HAP-1 (cell line): ENCODE data around the gene PIP5K1A.
"Not testable (repeated sequence)": the region's sequence is repeated elsewhere in the genome, so short reads cannot be mapped to it uniquely, and the experiment has no call there.

Source experiments
- DNase-seq, 2 experiments: peaks; one replicate each; pipeline ENCODE4 v3.0.0-alpha.2; 2016 to 2020; ENCODE audit warnings: low spot score in 2 of 2
- H3K27me3 ChIP-seq: fragments of 250-450 bp; sonication (Bioruptor Pico); 2 replicates; pipeline ENCODE4 v1.5.1; 2020; ENCODE audit warnings: low read depth, mild to moderate bottlenecking, moderate library complexity
- H3K36me3 ChIP-seq: fragments of 250-450 bp; sonication (Bioruptor Pico); replicated peaks from 2 replicates; pipeline ENCODE4 v1.5.1; 2020; ENCODE audit warnings: mild to moderate bottlenecking
- H3K4me1 ChIP-seq: fragments of 250-450 bp; sonication (Bioruptor Pico); 2 replicates; pipeline ENCODE4 v1.5.1; 2020; ENCODE audit warnings: mild to moderate bottlenecking
- H3K4me3 ChIP-seq: fragments of 250-450 bp; sonication (Bioruptor Pico); 2 replicates; pipeline ENCODE4 v1.5.1; 2020; ENCODE audit warnings: mild to moderate bottlenecking, moderate library complexity
- H3K9me3 ChIP-seq: fragments of 250-450 bp; sonication (Bioruptor Pico); 2 replicates; pipeline ENCODE4 v1.5.1; 2020; ENCODE audit warnings: mild to moderate bottlenecking, moderate library complexity
- in situ Hi-C: fragments of 300-500 bp; cut with MboI; formaldehyde crosslinking; loops from 3 replicates; pipeline ENCODE4 v1.14.3; 2020; ENCODE audit warnings: low sequenced_read_pairs, inconsistent platforms, mixed read lengths

Gene PIP5K1A

DNA sequence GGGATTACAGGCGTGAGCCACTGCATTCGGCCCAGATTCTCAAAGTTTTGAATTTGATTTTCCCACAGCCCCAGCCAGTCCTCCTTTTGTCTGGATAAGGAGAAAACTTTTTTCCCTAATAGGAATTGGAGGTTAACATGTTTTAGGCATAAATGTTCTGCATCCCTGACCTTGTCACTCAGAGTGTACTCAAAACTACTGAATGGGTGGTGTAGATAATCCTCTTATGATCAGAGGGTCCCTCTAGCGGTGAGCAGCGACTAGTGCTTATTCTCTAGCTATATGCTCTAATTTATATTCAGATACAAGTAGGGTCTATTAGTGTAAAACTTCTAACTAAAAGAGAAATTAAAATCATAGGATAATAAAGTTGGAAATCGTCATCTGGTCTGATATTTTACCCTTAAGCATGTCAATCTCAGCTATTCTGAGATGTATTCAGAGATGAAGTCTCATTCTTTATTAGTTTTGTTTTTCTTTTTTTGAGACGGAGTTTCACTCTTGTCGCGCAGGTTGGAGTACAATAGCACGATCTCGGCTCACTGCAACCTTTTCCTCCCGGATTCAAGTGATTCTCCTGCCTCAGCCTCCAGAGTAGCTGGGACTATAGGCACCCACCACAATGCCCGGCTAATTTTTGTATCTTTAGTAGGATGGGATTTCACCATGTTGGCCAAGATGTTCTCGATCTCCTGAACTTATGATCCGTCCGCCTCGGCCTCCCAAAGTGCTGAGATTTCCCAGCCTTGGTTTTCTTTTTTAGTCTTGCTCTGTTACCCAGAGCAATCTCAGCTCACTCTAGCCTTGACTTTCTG, 53.5 kb downstream of the PIP5K1A start:
- in situ Hi-C loops: no loop called here
- no peaks in the 10 kb centered on the region for H3K27me3 ChIP-seq
- peak; percentile 77 to 96 for DNase-seq
- peaks cover 4% of the 10 kb centered on the region for H3K4me1 ChIP-seq
- H3K36me3 ChIP-seq: peaks cover 27% of the 10 kb centered on the region
- H3K4me3 ChIP-seq: no peak overlapping the region
- H3K9me3 ChIP-seq: no peaks in the 10 kb centered on the region

- Histone ChIP-seq H3K9me3 (no peaks in the 10 kb centered on the region), H3K27me3 (no peaks in the 10 kb centered on the region), H3K36me3 (peaks cover 8% of the 10 kb centered on the region), H3K4me3 (peak within 1 kb of the TSS; percentile 92), H3K4me1 (peaks cover 4% of the 10 kb centered on the region)
- DNase-seq: peak; percentile 94 to 96
- in situ Hi-C loops: no loop called here
These were observed 56.2 kb downstream of the PIP5K1A start, which contains the start of gene PSMD4 for GRCh38 chr1:151254217-151255213. Gene PSMD4 (plus strand): TSS chr1:151254734. CDS start chr1:151254783, 49 bp downstream.

DNA sequence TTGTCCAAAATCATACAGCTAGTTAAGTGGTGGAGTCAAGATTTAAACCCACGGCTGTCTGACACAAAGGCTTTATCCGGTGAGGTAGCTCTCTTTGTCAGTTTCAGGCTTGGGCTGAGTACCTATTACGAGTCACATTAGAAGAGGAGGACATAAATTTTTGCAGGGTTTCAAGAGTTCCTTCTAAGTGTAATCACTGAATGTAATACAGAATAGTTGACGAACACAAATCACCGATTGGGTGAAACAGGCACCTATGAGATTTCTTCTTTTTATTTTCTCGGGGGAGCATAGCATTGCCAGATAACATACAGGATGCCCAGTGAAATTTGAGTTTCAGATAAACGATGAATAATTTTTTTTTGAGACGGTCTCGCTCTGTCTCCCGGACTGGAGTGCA, 57.0 kb downstream of the PIP5K1A start:
- no peak for DNase-seq
- Histone ChIP-seq H3K9me3 (no peaks in the 10 kb centered on the region), H3K27me3 (no peaks in the 10 kb centered on the region), H3K4me3 (peak overlapping the region; percentile 92), H3K4me1 (peaks cover 4% of the 10 kb centered on the region), H3K36me3 (peaks cover 3% of the 10 kb centered on the region; the same call in 1 of the 2 replicates)
- in situ Hi-C loops: no loop called here

DNA sequence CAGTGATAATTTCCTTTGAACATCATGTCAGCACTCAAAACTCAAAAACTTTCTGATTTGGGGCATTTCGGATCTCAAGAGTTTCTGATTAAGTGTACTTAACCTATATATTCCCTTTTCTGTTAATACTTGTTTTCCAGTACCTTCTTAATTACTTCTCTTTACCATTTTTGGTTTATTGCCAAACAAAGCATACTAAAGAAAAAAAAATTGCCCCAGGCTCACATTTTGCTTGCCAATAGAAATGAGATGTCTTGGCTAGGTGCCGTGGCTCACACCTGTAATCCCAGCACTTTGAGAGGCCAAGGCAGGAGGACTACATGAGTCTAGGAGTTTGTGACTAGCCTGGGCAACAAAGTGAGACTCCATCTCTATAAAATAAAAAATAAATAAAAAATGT, 61.0 kb downstream of the PIP5K1A start:
- H3K4me3 ChIP-seq: no peak overlapping the region
- in situ Hi-C loops: no loop called here
- H3K27me3 ChIP-seq: no peaks in the 10 kb centered on the region
- peaks cover 30% of the 10 kb centered on the region for H3K36me3 ChIP-seq
- H3K9me3 ChIP-seq: no peaks in the 10 kb centered on the region
- no peak for DNase-seq
- peaks cover under 1% of the 10 kb centered on the region for H3K4me1 ChIP-seq

GRCh38 chr1:151265446-151266236, 67.3 kb downstream of the PIP5K1A start:
- Histone ChIP-seq H3K4me3 (no peak overlapping the region), H3K27me3 (no peaks in the 10 kb centered on the region), H3K9me3 (no peaks in the 10 kb centered on the region), H3K36me3 (peaks cover 70% of the 10 kb centered on the region), H3K4me1 (no peaks in the 10 kb centered on the region)
- DNase-seq: no peak
- in situ Hi-C loops: no loop called here

GRCh38 chr1:151266315-151266714, 68.0 kb downstream of the PIP5K1A start:
- Histone ChIP-seq H3K4me3 (no peak overlapping the region), H3K4me1 (no peaks in the 10 kb centered on the region), H3K36me3 (peaks cover 70% of the 10 kb centered on the region), H3K9me3 (no peaks in the 10 kb centered on the region), H3K27me3 (no peaks in the 10 kb centered on the region)
- no peak for DNase-seq
- in situ Hi-C loops: no loop called here

- in situ Hi-C loops: no loop called here
These were observed 68.5 kb downstream of the PIP5K1A start for GRCh38 chr1:151266821-151267220.

DNA sequence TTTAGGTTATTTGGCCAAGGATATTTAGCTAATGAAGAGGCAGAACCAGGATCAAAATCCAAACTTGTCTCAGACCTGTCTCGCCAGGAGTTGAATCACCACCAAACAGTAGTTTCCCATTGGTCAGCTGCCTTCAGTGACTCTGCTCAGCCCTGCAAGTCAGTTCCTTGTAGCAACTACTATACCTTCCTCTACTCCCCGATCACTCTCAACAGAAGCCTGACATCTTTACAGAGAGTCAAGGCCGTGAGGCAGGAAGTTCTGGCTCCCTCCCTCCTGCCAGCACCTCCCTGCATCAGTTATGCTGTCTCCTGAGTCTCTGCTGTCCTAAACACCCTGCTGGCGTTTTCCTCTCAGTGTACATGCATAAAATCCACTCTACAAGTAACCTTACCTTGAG, 69.4 kb downstream of the PIP5K1A start:
- in situ Hi-C loops: no loop called here

More at GRCh38 chr1:151266821-151267220, 68.5 kb downstream of the PIP5K1A start:
- no peak overlapping the region for H3K4me3 ChIP-seq
- no peaks in the 10 kb centered on the region for H3K27me3 ChIP-seq
- no peaks in the 10 kb centered on the region for H3K4me1 ChIP-seq
- H3K36me3 ChIP-seq: peaks cover 67% of the 10 kb centered on the region
- no peak for DNase-seq
- no peaks in the 10 kb centered on the region for H3K9me3 ChIP-seq

DNA sequence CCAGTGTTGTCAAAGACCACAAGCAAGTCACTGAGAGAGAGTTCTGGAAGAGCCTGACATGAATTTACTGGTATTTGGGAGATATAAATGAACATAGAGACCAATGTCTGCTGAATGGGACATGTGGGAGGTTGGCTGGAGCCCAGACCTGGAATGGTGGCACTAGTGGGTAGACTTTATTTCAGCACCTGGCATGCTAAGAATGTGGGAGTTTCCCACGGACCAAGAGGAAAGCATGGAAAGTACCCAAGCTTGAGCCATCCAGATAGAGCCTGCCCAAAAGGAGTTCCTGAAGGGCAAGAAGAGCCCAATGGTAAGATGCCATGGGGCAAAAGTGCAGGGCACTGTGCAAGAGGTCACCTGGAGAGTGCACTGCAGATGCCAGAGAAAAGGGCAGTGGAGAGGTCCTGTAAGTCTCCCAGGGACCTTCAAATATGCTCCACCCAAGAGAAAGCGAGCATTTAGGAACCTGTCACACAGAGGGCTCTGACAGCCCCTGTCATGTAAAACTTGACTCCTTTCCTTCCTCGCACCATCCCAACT, 75.6 kb downstream of the PIP5K1A start:
- in situ Hi-C loops: no loop called here
- no peaks in the 10 kb centered on the region for H3K27me3 ChIP-seq
- H3K4me1 ChIP-seq: no peaks in the 10 kb centered on the region
- H3K9me3 ChIP-seq: no peaks in the 10 kb centered on the region
- no peak for DNase-seq
- peaks cover 10% of the 10 kb centered on the region for H3K36me3 ChIP-seq
- H3K4me3 ChIP-seq: no peak overlapping the region

More for the DNA sequence above, 69.4 kb downstream of the PIP5K1A start:
- H3K27me3 ChIP-seq: no peaks in the 10 kb centered on the region
- H3K4me3 ChIP-seq: no peak overlapping the region
- no peaks in the 10 kb centered on the region for H3K4me1 ChIP-seq
- peaks cover 61% of the 10 kb centered on the region for H3K36me3 ChIP-seq
- H3K9me3 ChIP-seq: no peaks in the 10 kb centered on the region
- DNase-seq: no peak

GRCh38 chr1:151275341-151275740, 77.0 kb downstream of the PIP5K1A start:
- H3K4me1 ChIP-seq, in situ Hi-C loops, H3K36me3 ChIP-seq, H3K4me3 ChIP-seq, H3K27me3 ChIP-seq, DNase-seq, H3K9me3 ChIP-seq: not testable (repeated sequence)

GRCh38 chr1:151277249-151277648, 78.9 kb downstream of the PIP5K1A start:
- in situ Hi-C loops: no loop called here
- H3K36me3 ChIP-seq: peaks cover 6% of the 10 kb centered on the region
- no peak overlapping the region for H3K4me3 ChIP-seq
- peaks cover 4% of the 10 kb centered on the region for H3K4me1 ChIP-seq
- H3K27me3 ChIP-seq: no peaks in the 10 kb centered on the region
- no peak for DNase-seq
- no peaks in the 10 kb centered on the region for H3K9me3 ChIP-seq

DNA sequence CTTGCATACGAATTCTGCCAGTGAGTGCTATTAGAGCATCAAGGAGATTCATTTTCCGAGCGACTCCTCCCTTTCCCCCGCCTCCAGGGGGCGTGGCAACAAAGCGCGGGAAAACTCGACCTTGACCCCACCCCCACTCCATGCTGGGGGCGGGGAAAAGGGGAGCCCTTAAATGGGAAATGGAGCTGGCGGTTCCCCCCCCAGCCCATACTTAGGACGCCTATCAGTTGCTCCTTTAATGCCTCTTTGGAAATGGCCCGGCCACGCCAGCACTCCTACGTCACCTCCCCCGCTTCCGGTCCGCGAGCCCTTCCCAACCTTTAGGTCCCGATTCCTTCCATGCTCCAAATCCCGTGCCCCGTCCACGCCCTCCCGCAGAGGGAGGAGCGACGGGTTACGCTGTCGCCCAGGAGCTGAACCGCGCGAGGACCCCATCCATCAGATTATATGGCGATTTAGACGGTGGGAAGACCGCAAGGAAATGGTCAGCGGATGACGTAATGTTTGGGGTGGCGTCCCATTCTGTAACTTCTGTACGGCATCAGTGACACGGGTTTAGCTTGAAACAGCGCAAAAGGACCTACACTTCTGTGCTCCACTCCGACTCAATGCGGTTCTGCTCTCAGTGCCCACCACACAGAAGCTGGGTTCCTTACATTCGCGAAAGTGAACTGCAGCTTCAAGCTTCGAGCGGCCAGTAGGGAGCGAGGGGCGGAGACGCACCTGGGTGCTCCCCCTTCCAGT, 83.0 kb downstream of the PIP5K1A start:
- Histone ChIP-seq H3K9me3 (no peaks in the 10 kb centered on the region), H3K4me3 (peak overlapping the region; percentile 93), H3K4me1 (peaks cover 8% of the 10 kb centered on the region), H3K27me3 (no peaks in the 10 kb centered on the region), H3K36me3 (peaks cover 11% of the 10 kb centered on the region)
- peak; percentile 94 to 97 for DNase-seq
- in situ Hi-C loops: no loop called here
